Spinal cord (tissue), 10 donors: Measurements from ENCODE around the gene PLB1. TPM values are rescaled to one million over a fixed set of nuclear protein-coding genes. Genes with fewer than 3 reads are reported as not detected.

ENCODE experiments used
- DNase-seq, 6 donors: peaks; one replicate each; pipeline versions ENCODE4 v3.0.0 to v3.0.0-alpha.2; 2013 to 2015; ENCODE audit warnings: low spot score in 6 of 6, low read depth in 4 of 6
- H3K27ac ChIP-seq: one replicate; pipeline ENCODE4 v1.5.1; 2013; ENCODE audit warnings: low read depth, low read length, control low read depth
- H3K27me3 ChIP-seq: one replicate; pipeline ENCODE4 v1.6.1; 2013; ENCODE audit warnings: low read length; ENCODE audit not compliant: control insufficient read depth, insufficient read depth
- H3K36me3 ChIP-seq: one replicate; pipeline ENCODE4 v1.6.1; 2013; ENCODE audit warnings: low read length; ENCODE audit not compliant: control insufficient read depth, insufficient read depth
- H3K4me1 ChIP-seq: one replicate; pipeline ENCODE4 v1.6.1; 2013; ENCODE audit warnings: low read length; ENCODE audit not compliant: control insufficient read depth, insufficient read depth
- H3K4me3 ChIP-seq: one replicate; pipeline ENCODE4 v1.5.1; 2013; ENCODE audit warnings: low read depth, low read length, control low read depth
- H3K9me3 ChIP-seq: one replicate; pipeline ENCODE4 v1.6.1; 2013; ENCODE audit warnings: low read length; ENCODE audit not compliant: control insufficient read depth, insufficient read depth
- WGBS: methylation state at CpG from one replicate; pipeline ENCODE4 v1.1.5; 2013; ENCODE audit warnings: missing lambda C conversion rate; ENCODE audit not compliant: insufficient coverage; 5-methylcytosine and 5-hydroxymethylcytosine counted together
- polyA plus RNA-seq, 2 donors: library from polyadenylated mRNA; unstranded; fragments of 120-200 nt; gene quantifications; one replicate each; pipeline ENCODE4 v1.2.1, GENCODE V29; 2013; ENCODE audit not compliant: insufficient read length in 2 of 2
- total RNA-seq, 2 donors: library from RNA; depleted of rRNA in 1 of 2; stranded (reverse); fragments of 120-200 nt in 1 of 2; fragments of >200 nt in 1 of 2; gene quantifications; one replicate each; pipeline versions ENCODE4 v1.2.3 to v1.2.4, GENCODE V29; 2013 to 2014
- donor health status: healthy.

Gene PLB1
- total and polyA plus RNA-seq, 4 donors, result 5.5 to 11.2 (median 10.6) TPM

DNA sequence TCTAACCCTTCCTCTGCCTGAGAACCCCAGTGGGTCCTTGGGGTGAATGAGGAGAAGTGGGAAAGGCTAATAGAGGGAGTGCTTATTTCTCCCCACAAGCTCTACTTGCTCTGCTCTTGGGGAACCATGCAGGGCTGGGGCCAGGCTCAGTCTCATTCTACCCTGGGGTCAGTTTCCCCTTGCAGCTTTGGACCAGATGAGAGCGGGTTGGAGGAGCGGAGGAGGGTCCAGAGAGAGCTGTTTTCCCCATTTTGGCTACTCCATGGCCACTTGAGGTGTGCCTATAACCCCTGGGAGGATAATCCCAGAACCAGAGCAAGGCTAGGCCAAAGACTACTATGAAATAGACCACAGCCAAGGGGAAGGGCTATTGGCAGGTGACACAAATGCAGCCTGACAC is 29.6 kb downstream of the PLB1 start:
- no peak overlapping the region for H3K4me3 ChIP-seq
- no peaks in the 10 kb centered on the region for H3K4me1 ChIP-seq
- H3K9me3 ChIP-seq, result no peaks in the 10 kb centered on the region
- H3K36me3 ChIP-seq, result no peaks in the 10 kb centered on the region
- 100% methylated on average over 2 of the region's 2 CpGs for WGBS
- peaks cover 3% of the 10 kb centered on the region for H3K27me3 ChIP-seq
- DNase-seq, result no peak
- no peak overlapping the region for H3K27ac ChIP-seq

DNA sequence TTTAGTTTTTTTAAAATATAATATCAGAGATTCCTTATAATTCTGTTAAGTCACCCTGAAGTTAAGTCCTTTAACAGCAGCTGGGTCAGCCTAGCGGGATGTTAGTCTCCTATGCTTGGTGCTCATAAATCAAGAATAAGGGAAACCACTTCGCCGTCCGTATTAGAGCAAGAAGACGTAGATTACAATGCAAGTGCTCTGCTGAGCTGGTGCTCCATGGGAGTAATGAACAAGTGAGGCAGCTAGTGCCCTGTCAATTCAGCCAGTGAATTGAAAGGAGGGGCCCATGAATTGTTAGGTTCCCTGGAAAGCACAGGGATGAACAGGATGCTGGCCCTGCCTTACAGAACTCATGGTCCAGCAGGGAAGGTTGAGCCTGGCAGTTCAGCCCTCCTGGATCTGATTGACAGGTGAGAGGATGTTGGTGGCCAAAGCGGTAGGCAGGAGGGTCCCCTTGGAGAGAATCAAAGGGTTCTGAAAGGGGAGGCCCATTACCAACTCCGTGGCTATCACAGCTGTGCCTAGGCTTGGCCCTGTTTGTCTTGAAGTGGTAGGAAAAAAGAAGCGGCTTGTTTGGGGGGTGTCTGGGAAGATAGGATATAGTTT is 30.8 kb downstream of the PLB1 start:
- H3K4me1 ChIP-seq, result no peaks in the 10 kb centered on the region
- peak in 1 of 6 donors; percentile 5 for DNase-seq
- H3K36me3 ChIP-seq, result no peaks in the 10 kb centered on the region
- H3K27me3 ChIP-seq, result peaks cover 3% of the 10 kb centered on the region
- no peaks in the 10 kb centered on the region for H3K9me3 ChIP-seq
- H3K4me3 ChIP-seq, result no peak overlapping the region
- H3K27ac ChIP-seq, result no peak overlapping the region
- WGBS, result 69% methylated on average over 7 of the region's 8 CpGs

DNA sequence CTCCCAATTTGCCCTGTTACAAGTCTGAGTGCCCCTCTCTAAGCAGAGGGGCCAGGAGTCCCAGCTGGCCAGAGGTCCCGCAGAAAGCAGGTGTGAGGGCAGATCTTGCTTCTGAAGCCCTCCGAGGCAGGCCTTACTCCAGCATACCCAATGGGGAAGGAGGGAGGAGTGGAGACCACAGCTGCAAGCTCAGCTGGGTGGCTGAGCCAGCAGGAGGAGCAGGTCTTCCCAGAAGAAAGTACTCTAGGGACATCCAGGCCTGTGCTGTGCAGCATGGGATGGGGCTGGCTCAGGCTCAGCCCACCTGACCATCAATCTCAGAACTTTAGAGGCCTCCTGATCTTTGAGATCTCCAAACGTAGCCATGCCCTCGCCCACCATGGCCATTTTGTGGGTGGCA is 31.3 kb downstream of the PLB1 start:
- Histone ChIP-seq H3K4me3 (no peak overlapping the region), H3K27ac (no peak overlapping the region), H3K4me1 (no peaks in the 10 kb centered on the region), H3K36me3 (no peaks in the 10 kb centered on the region), H3K9me3 (no peaks in the 10 kb centered on the region), H3K27me3 (peaks cover 3% of the 10 kb centered on the region)
- no peak for DNase-seq
- WGBS, result 81% methylated on average over 4 of the region's 4 CpGs

DNA sequence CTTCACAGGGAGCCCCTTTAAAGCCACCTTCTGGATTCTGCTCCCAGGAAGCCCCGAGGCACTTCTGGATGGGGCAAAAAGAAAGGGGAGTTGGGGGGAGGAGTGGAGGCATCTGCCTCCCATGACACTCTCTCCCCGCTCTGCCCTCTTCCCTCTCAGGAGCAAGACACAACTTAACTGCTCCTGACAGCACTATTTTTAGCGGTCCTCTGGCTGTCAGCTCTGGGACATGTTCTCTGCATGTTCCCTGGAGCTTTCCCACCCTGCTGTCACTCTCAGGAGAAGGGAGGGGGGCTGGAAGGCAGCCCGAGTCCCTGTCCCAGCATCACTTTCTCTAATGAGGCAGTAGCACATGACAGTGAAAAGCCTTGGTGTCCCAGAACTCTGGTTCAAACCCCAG is 32.3 kb downstream of the PLB1 start:
- 0% methylated on average over 2 of the region's 4 CpGs for whole genome bisulfite sequencing
- Histone ChIP-seq H3K9me3 (no peaks in the 10 kb centered on the region), H3K4me3 (no peak overlapping the region), H3K36me3 (no peaks in the 10 kb centered on the region), H3K27me3 (peaks cover 3% of the 10 kb centered on the region), H3K27ac (no peak overlapping the region), H3K4me1 (no peaks in the 10 kb centered on the region)
- DNase-seq, result no peak

DNA sequence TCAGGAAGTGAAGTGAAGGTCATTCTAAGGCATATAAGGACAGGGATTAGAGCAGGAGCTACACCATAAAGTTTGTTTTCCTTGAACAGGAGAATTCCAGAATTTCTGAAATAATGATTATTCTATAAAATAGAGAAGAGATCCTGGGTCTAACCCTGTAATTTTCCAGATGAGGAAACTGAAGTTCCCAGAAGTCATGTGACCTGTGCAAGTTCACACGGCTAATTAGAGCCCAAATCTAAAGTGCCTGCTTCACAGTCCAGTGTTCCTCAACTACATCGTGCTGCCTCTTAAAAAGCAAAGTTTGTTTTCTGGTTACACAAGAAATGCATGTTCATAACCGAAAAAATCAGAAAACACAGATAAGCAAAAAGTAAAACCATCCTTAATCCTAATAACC is 34.9 kb downstream of the PLB1 start:
- no peak for DNase-seq
- WGBS, result 69% methylated on average over 2 of the region's 3 CpGs
- H3K27ac ChIP-seq, result no peak overlapping the region
- no peaks in the 10 kb centered on the region for H3K4me1 ChIP-seq
- no peaks in the 10 kb centered on the region for H3K27me3 ChIP-seq
- no peaks in the 10 kb centered on the region for H3K9me3 ChIP-seq
- H3K36me3 ChIP-seq, result no peaks in the 10 kb centered on the region
- no peak overlapping the region for H3K4me3 ChIP-seq

DNA sequence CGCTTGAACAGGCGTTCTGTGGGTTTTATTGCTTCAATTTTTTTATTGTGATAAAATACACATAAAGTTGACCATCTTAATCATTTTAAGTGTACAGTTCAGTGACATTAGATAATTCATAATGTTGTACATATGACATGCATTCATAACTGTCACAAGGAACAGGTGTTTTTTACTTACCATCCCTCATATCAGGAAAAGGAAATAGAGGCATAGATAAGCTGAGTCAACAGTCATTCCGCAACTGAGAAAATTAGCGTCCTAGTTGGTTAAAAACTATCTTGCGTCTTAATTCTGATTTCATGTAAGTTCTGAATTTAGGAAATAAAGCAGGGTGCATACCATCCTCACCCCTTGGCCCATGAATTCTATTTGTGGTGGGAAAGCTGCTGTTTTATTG is 36.5 kb downstream of the PLB1 start:
- no peak overlapping the region for H3K4me3 ChIP-seq
- H3K27ac ChIP-seq, result no peak overlapping the region
- no peak for DNase-seq
- H3K27me3 ChIP-seq, result no peaks in the 10 kb centered on the region
- H3K9me3 ChIP-seq, result no peaks in the 10 kb centered on the region
- WGBS, result no CpG with 5 or more reads among the region's 5 CpGs
- no peaks in the 10 kb centered on the region for H3K36me3 ChIP-seq
- H3K4me1 ChIP-seq, result no peaks in the 10 kb centered on the region

DNA sequence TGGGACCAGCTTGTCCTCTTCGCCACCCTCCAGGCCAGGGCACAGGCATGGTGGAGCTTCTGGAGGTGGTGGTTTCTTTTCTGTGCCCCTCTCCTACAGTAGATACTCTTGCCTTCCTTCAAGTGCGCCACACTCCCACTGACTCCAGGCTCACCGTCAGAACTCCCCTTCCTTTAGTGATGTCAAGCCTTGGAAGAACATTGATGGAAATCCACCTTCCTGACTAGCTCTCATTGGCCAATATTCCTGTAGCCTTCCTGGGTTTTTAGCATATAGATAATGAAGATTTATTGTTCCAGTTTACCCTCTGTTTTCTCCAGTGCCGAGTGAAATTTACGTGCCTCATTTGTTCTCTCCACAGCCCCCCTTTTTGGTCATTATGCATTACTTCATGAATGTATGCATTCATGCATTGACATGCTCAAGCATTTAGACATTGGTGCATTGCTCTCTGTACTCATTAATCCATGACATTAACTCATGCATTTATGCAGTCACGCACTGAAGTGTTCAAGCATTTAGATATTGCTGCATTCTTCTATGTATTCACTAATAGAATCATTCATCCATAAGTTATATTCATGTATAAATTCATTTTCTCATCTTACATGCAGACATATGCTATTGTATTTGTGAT is 37.3 kb downstream of the PLB1 start:
- Histone ChIP-seq H3K9me3 (no peaks in the 10 kb centered on the region), H3K4me3 (no peak overlapping the region), H3K4me1 (no peaks in the 10 kb centered on the region), H3K36me3 (no peaks in the 10 kb centered on the region), H3K27me3 (no peaks in the 10 kb centered on the region), H3K27ac (no peak overlapping the region)
- peak in 1 of 6 donors; percentile 12 for DNase-seq
- 50% methylated on average over 5 of the region's 6 CpGs for WGBS

DNA sequence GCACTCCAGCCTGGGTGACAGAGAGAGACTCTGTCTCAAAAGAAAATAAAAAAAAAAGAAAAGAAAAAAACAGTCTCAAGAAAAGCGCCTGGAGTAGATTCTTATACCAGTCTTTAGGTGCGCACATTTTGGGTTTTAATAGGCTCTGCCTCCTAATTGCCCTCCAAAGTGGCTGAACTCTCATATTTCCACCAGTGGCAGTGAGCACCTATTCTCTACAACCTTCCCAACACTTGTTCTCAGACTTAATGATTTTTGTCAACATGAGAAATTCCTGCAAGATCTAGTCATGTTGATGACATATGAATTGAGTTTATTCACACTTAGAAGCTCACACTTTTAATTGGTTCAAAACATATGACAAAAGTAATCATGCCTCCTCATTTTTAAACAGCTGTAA is 39.0 kb downstream of the PLB1 start:
- H3K27me3 ChIP-seq, result no peaks in the 10 kb centered on the region
- 69% methylated on average over 2 of the region's 2 CpGs for WGBS
- no peak overlapping the region for H3K27ac ChIP-seq
- no peaks in the 10 kb centered on the region for H3K4me1 ChIP-seq
- H3K36me3 ChIP-seq, result no peaks in the 10 kb centered on the region
- H3K9me3 ChIP-seq, result no peaks in the 10 kb centered on the region
- no peak overlapping the region for H3K4me3 ChIP-seq
- DNase-seq, result no peak

DNA sequence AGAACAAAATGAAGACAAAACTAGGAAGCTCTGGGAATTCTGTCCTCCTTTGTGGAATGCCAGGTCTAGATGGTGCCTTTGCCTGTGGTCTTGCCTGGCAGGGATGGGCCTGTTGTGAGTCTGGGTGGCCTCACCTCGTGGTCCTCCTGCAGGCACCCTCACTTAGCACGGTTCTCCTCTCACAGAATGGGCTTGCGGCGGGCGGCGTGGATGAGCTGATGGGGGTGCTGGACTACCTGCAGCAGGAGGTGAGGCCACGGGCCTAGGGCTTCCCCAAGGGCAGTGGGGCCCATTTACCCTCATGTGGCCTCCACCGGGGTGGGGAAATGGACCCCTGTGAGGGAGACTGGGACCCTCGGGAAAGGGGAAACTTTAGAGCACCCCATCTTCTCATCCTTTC is 42.3 kb downstream of the PLB1 start:
- Histone ChIP-seq H3K36me3 (no peaks in the 10 kb centered on the region), H3K27me3 (no peaks in the 10 kb centered on the region), H3K27ac (no peak overlapping the region)

DNA sequence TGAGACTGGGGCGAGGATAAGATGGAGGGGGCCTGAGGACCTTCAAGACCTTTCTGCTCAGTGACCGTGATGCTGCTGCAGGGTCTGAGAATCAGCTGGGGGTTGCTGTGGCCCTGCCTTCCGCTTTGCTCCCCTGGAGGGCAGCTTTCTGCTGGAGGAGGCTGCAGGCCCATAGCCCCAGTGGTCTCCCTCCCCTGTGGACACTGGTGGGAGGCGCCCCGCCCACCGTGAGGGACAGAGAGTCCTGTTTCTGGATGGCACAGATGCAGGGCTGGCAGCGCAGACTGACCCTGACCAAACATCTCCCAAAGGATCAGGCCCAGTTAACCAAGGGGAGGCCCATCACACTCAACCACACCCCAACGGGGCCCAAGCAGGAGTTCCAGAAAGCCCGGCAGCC is 42.8 kb downstream of the PLB1 start:
- peaks cover 6% of the 10 kb centered on the region for H3K4me1 ChIP-seq
- no peak for DNase-seq
- H3K27ac ChIP-seq, result no peak overlapping the region
- no peak overlapping the region for H3K4me3 ChIP-seq
- H3K9me3 ChIP-seq, result no peaks in the 10 kb centered on the region
- H3K27me3 ChIP-seq, result no peaks in the 10 kb centered on the region
- no peaks in the 10 kb centered on the region for H3K36me3 ChIP-seq
- 85% methylated on average over 7 of the region's 9 CpGs for WGBS

More for the DNA sequence above, 42.3 kb downstream of the PLB1 start:
- 100% methylated on average over 7 of the region's 9 CpGs for WGBS
- Histone ChIP-seq H3K4me3 (no peak overlapping the region), H3K4me1 (peaks cover 1% of the 10 kb centered on the region), H3K9me3 (no peaks in the 10 kb centered on the region)
- no peak for DNase-seq
